Activated T-cell treated with anti-CD3 and anti-CD28 coated beads for 48 hours (primary cell): ENCODE measurements around the gene PTPRU.

Experiments used
- DNase-seq: peaks from one replicate; pipeline ENCODE4 v3.0.0-alpha.2; 2020; ENCODE audit warnings: low read depth

The PTPRU gene

DNA sequence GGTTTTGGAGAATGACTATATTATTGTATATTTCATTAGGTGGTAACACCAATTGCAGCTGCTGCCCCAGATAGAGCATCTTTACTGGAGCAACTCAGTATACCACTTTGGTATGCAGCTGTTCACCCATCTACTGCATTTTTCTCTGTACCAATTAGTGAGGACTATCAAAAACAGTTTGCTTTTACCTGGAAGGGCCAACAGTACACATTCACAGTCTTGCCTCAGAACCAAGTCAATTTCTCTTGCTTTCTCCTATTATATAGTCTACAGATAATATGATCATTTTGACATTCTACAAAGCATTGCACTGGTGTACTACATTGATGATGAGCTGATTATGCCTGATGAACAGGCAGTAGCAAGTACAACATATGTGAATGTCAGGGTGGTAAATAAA, 99.3 kb downstream of the PTPRU start:
- DNase-seq: no peak

DNA sequence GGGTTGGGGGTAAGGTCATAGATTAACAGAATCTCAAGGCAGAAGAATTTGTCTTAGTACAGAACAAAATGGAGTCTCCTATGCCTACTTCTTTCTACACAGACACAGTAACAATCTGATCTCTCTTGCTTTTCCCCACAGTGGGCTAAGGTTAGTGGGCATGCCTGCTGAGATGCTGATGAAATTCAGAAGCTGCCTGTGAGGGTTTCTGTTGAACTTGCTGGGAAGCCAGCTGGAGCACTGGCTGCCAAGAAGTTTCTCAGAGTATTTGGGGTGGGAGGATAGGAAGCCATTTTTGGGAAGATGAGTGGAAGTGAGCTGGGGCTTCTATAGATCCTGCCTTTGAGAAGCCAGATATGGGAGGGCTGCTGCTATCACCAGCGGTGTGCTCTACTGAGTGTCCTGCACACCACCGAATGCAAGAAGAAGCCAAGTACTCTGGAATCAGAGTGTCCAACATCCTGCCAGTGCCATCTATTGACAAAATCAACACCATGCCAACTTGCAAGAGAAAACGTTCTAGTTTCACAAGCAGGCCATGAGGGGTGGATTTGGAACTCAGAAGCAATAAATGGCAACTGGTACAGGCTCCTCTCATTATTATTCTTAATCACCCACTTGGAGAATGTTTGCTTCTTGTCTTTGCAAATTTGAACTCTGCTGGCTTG, 102.7 kb downstream of the PTPRU start:
- DNase-seq: no peak

DNA sequence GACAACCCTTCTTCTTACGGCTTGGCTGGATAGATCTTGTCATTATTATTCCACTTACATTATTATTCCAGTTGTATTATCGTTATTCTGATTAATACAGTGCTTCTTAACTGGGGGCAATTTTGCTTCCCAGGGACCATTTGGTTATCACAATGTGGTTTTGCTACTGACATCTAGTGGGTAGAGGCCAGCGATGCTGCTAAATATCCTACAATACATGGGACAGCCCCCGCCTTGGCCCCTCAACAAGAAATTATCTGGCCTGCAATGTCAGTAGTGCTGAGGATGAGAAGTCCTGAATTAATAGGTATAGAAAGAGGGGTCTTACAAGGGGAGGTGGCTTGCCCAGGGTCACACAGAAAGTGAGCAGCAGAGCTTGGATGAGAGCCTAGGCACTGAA, 105.6 kb downstream of the PTPRU start:
- no peak for DNase-seq

DNA sequence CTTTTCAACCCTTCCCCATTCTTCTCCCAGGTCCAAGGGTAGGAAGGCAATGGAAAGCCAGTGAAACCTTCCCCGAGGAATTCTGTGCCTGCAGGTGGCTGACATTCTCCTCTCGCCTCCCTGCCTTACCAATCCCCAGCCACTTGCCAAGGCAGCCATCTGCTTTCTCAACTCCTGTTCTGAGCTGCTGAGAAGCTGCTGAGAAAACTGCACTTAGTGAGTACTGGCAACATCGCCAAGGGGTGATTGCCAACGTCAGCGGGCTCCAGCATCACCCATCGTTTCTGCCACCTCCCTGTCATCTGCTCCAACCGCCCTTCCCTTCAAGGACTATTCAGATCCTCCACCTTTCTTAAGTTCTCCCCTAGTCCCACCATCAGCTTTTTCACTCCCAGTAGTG, 106.0 kb downstream of the PTPRU start:
- no peak for DNase-seq

DNA sequence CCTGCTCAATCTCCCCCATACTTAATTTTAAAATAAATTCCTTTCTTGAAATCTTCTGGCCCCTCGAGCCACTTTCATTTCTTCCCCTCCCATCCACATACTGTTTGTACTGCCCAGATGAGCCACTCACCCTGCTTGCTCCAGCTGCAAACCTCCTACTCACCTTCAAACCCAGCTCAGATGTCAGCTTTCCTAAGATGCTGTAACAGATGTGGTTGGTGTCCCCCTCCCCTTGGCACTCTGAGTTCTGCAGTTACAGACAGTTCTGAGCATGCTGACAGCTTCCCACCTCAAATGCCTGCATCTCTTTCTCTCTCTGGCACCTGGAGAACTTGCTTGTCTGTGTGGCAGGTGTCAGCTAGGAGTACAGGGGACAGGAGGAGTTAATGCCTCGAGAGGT, 106.7 kb downstream of the PTPRU start:
- no peak for DNase-seq

DNA sequence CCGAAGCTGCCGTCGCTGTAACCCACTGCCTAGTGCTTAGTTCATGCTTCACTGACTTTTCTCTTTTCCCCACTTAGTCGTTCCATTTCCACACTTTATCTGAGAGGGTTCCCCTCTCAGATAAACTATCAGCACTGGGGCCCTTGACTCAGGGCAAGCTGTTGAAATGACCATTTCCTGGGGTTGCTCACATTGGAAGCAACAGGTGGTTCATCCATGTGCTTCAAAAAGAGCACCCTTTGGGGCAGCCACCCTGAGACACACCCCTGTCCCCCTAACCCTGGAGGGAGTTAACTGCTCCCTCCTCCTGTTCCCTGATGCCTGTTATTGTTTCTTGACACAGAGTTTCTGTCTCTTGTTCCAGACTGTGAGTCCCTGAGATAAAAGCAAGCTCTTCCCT, 107.2 kb downstream of the PTPRU start:
- DNase-seq: no peak

DNA sequence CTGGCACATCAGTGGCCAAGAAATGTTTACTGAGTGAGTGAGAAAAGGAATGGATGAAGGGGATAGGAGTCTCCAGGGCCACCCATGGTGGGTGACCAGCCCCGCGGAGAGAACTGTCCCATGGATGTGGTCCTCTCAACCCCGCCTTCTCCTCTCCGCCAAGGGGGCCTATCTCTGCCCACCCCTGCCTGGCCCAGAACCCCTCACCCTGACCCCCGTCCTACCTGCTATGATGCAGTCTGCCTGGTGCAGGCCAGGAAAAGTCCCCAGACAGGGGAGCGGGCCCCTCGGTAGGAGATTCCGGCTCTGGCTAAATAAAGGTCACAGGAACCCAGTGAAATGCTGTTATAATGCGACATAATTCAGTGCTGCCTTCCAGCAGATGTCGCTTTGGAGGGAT, 107.6 kb downstream of the PTPRU start:
- DNase-seq: no peak

DNA sequence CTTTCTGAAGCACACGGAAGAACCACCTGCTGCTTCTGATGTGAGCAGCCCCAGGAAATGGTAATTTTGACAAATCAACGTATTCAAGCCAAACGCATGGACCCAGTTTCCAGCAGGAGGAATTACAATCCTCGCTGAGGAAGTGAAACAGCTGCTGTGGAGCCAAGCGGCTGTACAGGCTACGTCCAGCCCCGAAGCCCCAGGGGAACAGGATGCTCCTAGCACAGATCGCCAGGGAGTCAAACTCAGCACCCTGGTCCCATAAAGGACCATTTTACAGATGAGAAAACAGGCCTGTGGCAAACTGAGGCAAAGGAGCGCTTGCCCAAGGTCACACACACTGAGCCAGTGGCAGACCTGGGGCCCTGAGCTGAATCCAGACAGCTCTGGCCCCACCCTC, 108.0 kb downstream of the PTPRU start:
- no peak for DNase-seq

DNA sequence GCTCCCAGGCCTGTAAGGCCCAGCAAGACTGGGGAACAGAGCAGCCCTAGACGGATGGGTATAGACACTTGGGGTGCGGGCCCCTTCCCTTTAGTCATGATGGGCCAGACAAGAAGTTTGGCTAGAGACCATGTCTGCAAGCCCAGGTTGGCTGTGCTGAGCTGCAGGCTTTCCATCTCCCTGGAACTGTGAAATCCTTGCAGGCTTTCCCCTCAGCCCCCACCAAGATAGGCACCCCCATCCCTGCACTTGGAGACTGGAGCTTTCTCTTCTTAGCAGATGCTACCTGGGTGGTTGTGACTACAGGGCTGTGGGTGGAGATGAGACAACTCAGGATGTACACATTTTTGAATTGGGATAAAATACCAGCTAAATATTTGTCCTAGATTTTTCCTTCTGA, 110.3 kb downstream of the PTPRU start:
- DNase-seq: no peak

DNA sequence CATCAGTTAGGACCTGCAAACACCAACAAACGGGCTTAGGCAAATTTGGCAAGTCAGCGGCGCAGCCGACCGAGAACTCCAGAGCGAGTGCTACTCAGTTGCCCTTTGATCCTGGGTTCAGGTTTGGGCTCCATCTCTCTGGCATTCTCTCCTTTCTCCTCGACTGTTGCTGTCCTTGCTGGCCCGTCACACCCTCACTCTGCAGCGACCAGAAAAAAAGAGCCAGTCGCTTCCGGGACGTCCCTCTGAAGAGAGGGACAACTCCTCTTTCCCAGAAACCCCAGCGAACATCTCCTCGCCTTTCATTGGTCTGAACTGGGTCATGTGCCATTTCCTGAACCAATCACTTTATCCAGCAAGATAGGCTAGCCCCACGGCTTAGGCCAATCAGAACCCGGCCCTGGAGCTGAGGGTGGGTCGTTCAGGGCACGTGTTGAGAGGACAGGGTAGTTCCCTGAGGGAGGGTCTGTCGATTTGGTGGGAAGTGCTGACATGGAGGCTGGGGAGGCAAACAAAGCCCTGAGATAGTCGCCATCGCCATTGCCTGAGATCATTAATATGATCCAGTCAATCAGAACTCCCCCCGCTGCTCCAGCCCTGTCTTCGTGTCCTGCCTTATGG, 113.7 kb downstream of the PTPRU start:
- DNase-seq: no peak

DNA sequence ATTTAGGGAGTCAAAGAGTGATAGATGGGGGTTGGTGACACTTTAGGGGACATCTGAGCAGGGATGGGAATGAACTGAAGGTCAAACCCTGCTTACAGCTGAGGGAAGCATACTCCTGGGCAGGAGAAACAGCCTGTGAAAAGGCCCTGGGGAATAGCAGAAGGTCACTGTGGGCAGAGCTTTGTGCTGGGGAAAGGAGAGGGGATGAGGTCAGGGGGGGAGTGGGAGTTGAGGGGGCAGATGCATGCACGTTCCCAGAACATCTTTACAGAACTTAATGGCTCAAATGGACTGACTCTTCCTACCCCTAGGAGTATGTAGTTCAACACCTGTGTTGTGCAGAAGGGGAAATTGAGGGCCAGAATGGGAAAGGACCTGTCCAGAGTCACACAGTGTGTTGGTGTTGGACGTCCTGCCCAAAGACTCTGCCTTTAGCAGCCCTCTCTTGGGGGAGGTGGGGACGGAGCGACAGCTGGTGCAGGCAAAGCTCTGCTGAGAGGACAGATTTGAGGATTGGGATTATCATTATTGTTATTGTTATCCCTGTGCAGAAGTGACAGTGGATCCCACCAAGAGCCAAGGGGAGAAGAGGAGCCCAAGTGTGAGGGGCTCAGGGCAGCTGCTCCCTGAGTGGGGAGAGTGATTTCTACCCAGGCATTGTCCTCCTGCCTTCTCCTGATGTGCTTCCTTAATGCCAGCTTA, 116.5 kb downstream of the PTPRU start:
- no peak for DNase-seq

DNA sequence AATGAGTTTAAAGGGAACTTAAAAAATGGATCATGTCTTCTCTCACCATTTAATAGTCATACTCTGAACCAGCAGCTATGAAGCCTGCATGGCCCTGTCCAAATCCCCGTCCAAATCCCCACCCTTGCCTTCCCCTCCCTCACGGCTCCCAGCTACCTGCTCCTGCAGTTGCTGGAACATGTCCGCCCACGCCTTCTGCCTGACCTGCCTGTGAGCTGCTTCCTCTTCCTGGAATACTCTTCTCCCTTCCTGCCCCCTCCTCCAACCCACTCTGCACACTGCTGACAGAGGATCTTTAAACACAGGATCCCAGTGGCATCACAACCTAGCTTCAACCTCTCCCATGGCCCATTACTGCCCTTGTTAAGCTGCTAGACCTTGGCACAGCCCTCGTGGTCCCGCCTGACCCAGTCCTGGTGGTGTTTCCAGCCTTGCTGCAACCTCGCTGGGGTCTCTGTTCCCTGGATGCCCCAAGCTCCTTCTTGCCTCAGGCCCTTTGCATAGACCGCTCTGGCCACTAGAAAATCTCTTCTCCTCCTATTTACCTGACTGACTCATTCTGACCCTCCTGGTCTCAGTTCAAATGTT, 118.3 kb downstream of the PTPRU start:
- no peak for DNase-seq

DNA sequence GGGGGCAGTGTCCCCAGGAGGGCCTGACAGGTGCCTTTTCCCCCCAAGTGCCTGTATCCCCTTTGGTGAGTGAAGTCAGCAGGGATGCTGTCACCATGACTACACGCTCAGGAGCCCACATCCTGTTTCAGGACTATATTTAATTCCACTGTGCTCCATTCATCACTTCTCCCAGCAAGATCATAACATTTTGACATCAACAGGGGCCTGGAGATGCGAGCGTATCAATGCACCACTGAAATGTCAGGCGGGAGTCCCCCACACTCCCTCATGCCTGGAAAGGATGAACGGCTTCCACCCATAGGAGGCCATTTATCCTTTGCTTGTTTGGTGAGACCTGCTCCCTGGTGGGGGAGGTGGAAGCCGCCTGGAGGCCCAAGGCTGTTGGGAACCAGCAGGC, 119.1 kb downstream of the PTPRU start:
- no peak for DNase-seq

DNA sequence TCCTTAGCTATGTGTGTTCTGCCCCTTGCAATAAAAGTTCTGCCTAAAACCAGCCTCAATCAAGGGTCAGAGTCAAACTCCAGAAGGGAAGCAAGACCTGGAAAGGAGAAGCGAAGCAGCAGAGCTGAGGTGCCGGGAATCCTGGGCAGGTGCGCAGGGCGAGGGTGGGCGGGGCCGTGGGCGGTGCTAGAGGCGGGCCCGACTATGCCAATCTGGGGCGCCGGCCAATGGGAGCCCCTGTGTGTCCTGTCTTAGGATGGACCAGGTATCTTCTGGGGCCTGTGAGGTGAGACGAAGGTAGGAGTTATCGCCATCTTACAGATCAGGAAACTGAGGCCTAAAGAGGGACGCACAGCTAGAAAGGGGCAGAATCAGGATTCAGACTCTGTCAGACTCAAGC, 120.3 kb downstream of the PTPRU start:
- DNase-seq: no peak

DNA sequence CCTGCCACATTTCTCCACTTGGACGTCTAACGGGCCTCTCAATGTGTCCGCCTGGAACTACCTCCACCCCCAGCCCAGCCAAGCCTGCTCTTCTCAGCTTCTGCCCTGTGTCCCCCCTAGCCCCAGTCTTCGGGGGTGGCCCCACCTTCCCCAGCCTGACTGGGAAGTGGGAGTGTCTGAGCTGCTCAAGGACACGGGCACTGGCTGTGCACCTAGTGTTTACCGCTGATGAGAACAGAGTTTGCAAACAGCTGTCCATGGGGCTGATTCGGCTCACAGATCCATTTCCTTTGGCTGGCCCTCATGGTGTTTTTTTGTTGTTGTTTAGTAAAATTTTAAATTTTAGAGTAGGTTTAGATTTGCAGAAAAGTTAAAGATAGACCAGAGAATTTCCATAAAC, 121.1 kb downstream of the PTPRU start:
- no peak for DNase-seq

DNA sequence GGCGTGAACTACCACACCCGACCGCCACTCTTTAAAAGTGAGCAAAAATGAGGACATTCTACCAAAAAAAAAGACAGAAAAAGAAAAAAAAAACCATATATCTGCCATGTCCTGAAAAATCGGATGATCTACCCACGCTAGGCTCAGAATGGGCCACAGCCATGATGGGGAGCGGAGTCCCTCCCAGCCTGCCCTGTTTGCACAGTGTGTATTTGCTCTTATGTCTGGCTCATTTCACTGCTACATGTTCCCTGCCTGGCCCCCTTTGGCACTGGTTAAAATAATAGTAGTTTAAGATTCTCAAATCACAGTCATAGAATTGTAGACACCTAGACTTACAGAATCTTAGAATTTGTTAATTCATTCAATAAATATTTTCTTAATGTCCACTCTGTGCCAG, 121.9 kb downstream of the PTPRU start:
- DNase-seq: no peak

DNA sequence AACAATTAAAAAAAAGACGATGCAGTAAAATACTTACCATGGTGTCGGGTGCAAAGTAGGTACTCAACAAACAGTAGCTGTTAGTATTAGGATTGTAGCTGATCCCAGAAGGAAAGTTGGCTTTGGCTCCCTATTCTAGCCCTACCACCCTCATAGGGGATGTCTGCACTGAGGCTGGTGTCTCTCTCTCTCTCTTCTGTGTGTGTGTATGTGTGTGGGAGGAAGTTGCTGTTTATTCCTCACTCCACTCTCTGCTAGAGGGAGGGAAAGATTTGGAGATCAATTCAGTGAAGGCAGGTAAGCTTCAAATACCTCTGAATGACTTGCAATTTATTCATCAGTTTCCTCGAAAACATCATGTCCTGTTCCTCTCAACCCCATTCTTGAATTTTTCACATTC, 124.4 kb downstream of the PTPRU start:
- DNase-seq: no peak

DNA sequence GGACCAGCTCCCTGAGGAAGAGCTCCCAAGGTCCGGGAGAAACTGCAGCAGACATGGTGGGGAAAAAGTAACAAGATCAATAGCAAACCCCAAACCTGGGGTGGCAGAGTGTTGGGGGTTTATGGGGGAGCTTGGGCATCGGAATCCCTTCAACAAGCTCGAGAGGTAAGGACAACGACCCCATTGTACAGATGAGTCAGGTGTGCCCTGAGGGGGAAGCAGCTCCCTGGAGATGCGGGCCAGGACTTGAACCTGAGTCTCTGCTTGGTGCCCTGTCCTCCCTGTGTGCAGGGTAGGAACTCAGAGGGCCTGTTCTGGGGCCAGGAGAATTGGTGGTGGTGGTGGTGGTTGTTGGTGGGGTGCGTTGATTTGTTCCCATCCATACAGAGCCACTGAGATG, 125.4 kb downstream of the PTPRU start:
- DNase-seq: no peak

DNA sequence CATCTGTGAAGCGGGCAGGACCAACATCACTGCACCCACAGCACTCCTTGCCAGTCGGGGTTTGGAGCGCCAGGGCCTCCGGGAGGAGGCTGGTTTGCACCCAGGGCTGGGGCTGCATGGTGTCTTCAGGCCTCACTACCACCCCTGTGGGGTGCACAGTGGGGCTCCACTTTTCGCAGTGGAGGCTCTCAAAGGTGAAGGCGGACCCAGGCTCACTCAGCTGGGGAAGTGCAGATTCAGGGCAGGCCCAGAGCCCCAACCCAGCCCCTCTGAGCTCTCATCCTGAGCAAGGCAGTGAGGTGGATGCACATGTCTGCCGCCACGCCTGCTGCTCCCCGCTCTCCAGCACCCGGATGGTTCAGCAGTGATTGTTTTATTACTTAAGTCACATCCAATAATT, 125.8 kb downstream of the PTPRU start:
- DNase-seq: no peak

DNA sequence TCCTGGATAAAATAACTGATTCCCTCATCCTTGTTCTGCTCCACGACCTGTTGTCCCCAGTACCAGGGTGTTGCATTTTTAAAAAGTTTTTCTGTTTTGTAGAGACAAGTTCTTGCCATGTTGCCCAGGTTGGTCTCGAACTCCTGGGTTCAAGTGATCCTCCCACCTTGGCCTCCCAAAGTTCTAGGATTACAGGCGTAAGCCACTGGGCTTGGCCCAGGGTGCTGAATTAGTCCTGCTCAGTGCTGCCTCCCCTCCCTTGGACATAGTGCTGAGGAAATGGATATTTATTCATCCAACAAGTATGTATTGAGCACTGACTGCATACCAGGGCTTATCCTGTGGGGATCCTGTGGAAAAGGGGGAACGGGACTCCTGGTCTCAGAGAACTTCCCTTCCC, 126.4 kb downstream of the PTPRU start:
- DNase-seq: no peak

DNA sequence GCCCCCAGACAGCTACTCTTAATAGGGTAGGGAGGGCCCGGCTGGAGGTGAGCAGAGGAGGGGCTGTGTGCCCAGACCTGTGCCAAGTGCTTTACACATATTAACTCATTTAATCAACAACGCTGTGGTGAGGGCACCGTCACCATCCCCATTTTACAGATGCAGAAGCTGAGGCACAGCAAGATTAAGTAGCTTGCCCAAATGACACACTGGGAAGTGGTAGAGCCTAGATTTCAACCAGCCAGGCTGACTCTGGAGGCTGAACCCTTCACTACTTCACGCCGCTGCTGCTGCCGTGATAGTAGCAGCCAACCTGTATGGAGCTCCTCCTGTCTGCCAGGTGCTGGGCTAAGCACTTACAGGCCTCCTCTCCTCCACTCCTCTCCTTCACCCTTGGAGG, 127.2 kb downstream of the PTPRU start:
- DNase-seq: no peak

DNA sequence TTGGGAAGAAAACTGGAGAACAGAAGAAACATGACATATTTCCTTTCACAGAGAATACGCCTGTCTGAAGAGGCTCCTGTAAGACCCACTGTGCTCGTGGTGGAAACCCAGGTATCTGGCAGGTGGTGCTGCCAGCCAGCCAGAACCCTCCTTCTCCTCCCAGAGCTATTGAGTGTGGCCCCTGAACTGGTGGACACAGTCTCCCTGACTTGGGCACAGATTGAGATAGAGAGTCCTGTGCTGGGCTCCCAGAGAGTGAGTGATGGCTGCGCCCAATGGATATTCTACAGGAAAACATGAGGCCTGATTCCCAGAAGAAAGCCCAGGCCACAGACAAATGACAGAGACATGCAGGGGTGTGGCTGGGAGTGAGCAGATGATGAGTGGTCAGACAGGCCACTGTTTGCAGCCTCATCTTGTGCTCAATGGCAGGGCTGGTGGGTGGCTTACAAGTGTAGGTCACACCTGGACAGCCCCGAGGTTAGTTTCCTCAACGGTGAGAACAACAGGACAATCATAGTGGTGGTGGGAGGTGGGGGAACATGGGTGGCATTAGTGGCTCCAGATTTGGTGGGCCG, 127.9 kb downstream of the PTPRU start:
- no peak for DNase-seq
